Transverse colon (tissue), 4 donors: ENCODE measurements around the gene SMYD3. TPM values are rescaled to one million over a fixed set of nuclear protein-coding genes. Genes with fewer than 3 reads are reported as not detected.

Experiments used
- DNase-seq: peaks from one replicate; pipeline ENCODE4 v3.0.0-alpha.2; 2019
- H3K27ac ChIP-seq, 4 donors: fragments of 200-600 bp; sonication (generic); 2 replicates each; pipeline ENCODE4 v1.5.1; 2016 to 2018; ENCODE audit warnings: inconsistent platforms in 4 of 4
- H3K27me3 ChIP-seq: fragments of 200-600 bp; sonication (generic); 2 replicates; pipeline ENCODE4 v1.5.1; 2017; ENCODE audit warnings: inconsistent platforms
- H3K36me3 ChIP-seq, 4 donors: fragments of 200-600 bp; sonication (generic); 2 replicates each; pipeline ENCODE4 v1.5.1; 2017 to 2019; ENCODE audit warnings: inconsistent platforms in 4 of 4
- H3K4me1 ChIP-seq, 4 donors: fragments of 200-600 bp; sonication (generic); 2 replicates each; pipeline ENCODE4 v1.5.1; 2017 to 2020; ENCODE audit warnings: inconsistent platforms in 4 of 4
- H3K4me3 ChIP-seq, 4 donors: fragments of 200-600 bp; sonication (generic); 1 replicate in 1 of 4; 2 replicates in 3 of 4; pipeline versions ENCODE4 v1.5.1 to v1.6.1; 2017 to 2019; ENCODE audit warnings: inconsistent platforms in 4 of 4
- H3K9me3 ChIP-seq, 2 donors: fragments of 200-600 bp; sonication (generic); 2 replicates each; pipeline ENCODE4 v1.5.1; 2017 to 2019; ENCODE audit warnings: inconsistent platforms in 2 of 2
- EP300 ChIP-seq: sonication (generic); formaldehyde crosslinking; IDR thresholded peaks from one replicate; pipeline ENCODE4 v1.6.1; 2017; ENCODE audit warnings: antibody characterized with exemption, low read depth
- POLR2A ChIP-seq: fragments of 450-650 bp; IDR thresholded peaks from one replicate; pipeline ENCODE4 v1.6.1; 2016; ENCODE audit warnings: antibody characterized with exemption, mild to moderate bottlenecking, moderate library complexity
- POLR2AphosphoS5 ChIP-seq, 3 donors: sonication (generic); formaldehyde crosslinking; IDR thresholded peaks; one replicate each; pipeline ENCODE4 v1.6.1; 2016; ENCODE audit warnings: antibody characterized with exemption in 3 of 3
- WGBS, 2 donors: methylation state at CpG; one replicate each; pipeline ENCODE4 v1.1.5; 2018; ENCODE audit warnings: low coverage in 1 of 2; 5-methylcytosine and 5-hydroxymethylcytosine counted together
- in situ Hi-C, 4 donors: fragments of 200-750 bp; cut with MboI; loops; one replicate each; pipeline versions ENCODE4 v1.15.0 to v1.15.1; 2017; ENCODE audit warnings: low sequenced_read_pairs in 3 of 4, low pct_ligation_motif_present in 1 of 4, low pct_unique_long_range_greater_than_20kb in 1 of 4
- intact Hi-C: fragments of 100-400 bp; cut with DNase I; formaldehyde crosslinking; loops from one replicate; pipeline ENCODE4 v1.15.1; 2023; ENCODE audit warnings: low total_unique reads
- total RNA-seq, 4 donors: library from RNA; depleted of rRNA; stranded (reverse); fragments of >200 nt; gene quantifications; one replicate each; pipeline ENCODE4 v1.1.0, GENCODE V29; 2016
- TF ChIP-seq, protein P1 (sequence below), 5 experiments: fragments of 200-600 bp in 3 of 5; fragments of 450-650 bp in 2 of 5; sonication (generic) in 3 of 5; IDR thresholded peaks; 1 replicate in 2 of 5; 2 replicates in 3 of 5; pipeline ENCODE4 v1.5.1; 2016 to 2017; ENCODE audit warnings: antibody characterized with exemption in 5 of 5, inconsistent platforms in 3 of 5, mild to moderate bottlenecking in 2 of 5, moderate library complexity in 1 of 5

SMYD3 gene
- total RNA-seq, 4 donors from 2014 or later: 10.5 to 31.3 (median 25.8) TPM

GRCh38 chr1:246417813-246418564 lies 89.1 kb downstream of the SMYD3 start:
- H3K4me1 ChIP-seq: no peaks in the 10 kb centered on the region
- in situ Hi-C loops (no loop called here), intact Hi-C loops (no loop called here)
- no peak for DNase-seq
- WGBS, 2 donors: 92 to 96% methylated on average over 5 to 6 of the region's 6 CpGs
- no peak for TF ChIP-seq POLR2A
- TF ChIP-seq POLR2AphosphoS5 (IDR thresholded peaks at IDR 0.05): no peak
- TF ChIP-seq, protein P1, sequence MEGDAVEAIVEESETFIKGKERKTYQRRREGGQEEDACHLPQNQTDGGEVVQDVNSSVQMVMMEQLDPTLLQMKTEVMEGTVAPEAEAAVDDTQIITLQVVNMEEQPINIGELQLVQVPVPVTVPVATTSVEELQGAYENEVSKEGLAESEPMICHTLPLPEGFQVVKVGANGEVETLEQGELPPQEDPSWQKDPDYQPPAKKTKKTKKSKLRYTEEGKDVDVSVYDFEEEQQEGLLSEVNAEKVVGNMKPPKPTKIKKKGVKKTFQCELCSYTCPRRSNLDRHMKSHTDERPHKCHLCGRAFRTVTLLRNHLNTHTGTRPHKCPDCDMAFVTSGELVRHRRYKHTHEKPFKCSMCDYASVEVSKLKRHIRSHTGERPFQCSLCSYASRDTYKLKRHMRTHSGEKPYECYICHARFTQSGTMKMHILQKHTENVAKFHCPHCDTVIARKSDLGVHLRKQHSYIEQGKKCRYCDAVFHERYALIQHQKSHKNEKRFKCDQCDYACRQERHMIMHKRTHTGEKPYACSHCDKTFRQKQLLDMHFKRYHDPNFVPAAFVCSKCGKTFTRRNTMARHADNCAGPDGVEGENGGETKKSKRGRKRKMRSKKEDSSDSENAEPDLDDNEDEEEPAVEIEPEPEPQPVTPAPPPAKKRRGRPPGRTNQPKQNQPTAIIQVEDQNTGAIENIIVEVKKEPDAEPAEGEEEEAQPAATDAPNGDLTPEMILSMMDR (IDR thresholded peaks at IDR 0.05): no peak
- TF ChIP-seq EP300: no peak
- no peaks in the 10 kb centered on the region for H3K36me3 ChIP-seq
- no peak overlapping the region for H3K4me3 ChIP-seq
- no peaks in the 10 kb centered on the region for H3K9me3 ChIP-seq
- H3K27me3 ChIP-seq: no peaks in the 10 kb centered on the region
- no peak overlapping the region for H3K27ac ChIP-seq

- Histone ChIP-seq H3K36me3 (no peaks in the 10 kb centered on the region), H3K4me3 (no peak overlapping the region), H3K4me1 (no peaks in the 10 kb centered on the region), H3K27ac (no peak overlapping the region), H3K9me3 (no peaks in the 10 kb centered on the region), H3K27me3 (no peaks in the 10 kb centered on the region)
- TF ChIP-seq POLR2A (no peak), EP300 (no peak), POLR2AphosphoS5 (IDR thresholded peaks at IDR 0.05) (no peak)
- TF ChIP-seq, protein P1 (IDR thresholded peaks at IDR 0.05): no peak
- 91% methylated on average over 4 of the region's 4 CpGs; no CpG with 5 or more reads in 1 of the 2 donors for WGBS, 2 donors
- in situ Hi-C loops (no loop called here), intact Hi-C loops (no loop called here)
- no peak for DNase-seq
Measured at GRCh38 chr1:246417152-246417812, 89.8 kb downstream of the SMYD3 start.

- H3K4me3 ChIP-seq: no peak overlapping the region
- intact Hi-C loops (no loop called here), in situ Hi-C loops (no loop called here)
- no peaks in the 10 kb centered on the region for H3K27me3 ChIP-seq
- H3K36me3 ChIP-seq: no peaks in the 10 kb centered on the region
- WGBS, 2 donors: 71 to 76% methylated on average over 1 of the region's 1 CpG
- H3K4me1 ChIP-seq: no peaks in the 10 kb centered on the region
- TF ChIP-seq EP300 (no peak), POLR2AphosphoS5 (IDR thresholded peaks at IDR 0.05) (no peak), POLR2A (no peak)
- TF ChIP-seq, protein P1 (IDR thresholded peaks at IDR 0.05): no peak
- DNase-seq: no peak
- no peaks in the 10 kb centered on the region for H3K9me3 ChIP-seq
- no peak overlapping the region for H3K27ac ChIP-seq
Measured at GRCh38 chr1:246416261-246416660, 90.8 kb downstream of the SMYD3 start.

DNA sequence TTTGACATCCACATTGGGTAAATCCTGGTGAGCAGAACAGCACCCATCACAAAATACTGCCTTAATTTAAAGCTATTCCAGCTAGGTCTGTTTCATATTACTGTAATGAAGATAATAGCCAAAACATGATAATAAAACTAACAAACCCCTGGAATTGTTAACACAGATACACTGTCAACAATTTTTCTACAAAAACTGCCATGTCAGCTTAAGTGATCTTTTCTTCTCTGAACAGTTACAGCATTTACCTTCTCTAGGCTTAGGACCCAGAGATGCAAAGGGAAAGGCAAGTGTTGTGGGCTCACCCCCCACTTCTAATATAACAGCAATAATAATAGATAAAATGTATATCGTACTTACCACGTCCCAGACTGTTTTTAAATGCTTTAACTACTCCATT lies 92.1 kb downstream of the SMYD3 start:
- no peak for DNase-seq

More for the DNA sequence above, 92.1 kb downstream of the SMYD3 start:
- Histone ChIP-seq H3K4me3 (no peak overlapping the region), H3K27me3 (no peaks in the 10 kb centered on the region), H3K4me1 (no peaks in the 10 kb centered on the region), H3K27ac (no peak overlapping the region), H3K9me3 (no peaks in the 10 kb centered on the region), H3K36me3 (no peaks in the 10 kb centered on the region)
- 86 to 98% methylated on average over 2 of the region's 2 CpGs for WGBS, 2 donors
- intact Hi-C loops (no loop called here), in situ Hi-C loops (no loop called here)
- no peak for TF ChIP-seq POLR2A
- TF ChIP-seq, protein P1 (IDR thresholded peaks at IDR 0.05): no peak
- TF ChIP-seq EP300: no peak
- no peak for TF ChIP-seq POLR2AphosphoS5 (IDR thresholded peaks at IDR 0.05)
